Testis (tissue), 2 donors: ENCODE data around the gene RND3.

ENCODE experiments used
- CTCF ChIP-seq, 3 experiments: fragments of 450-650 bp in 2 of 3; fragments of 200-600 bp in 1 of 3; sonication (generic) in 1 of 3; IDR thresholded peaks; one replicate each; pipeline ENCODE4 v1.5.1; 2016 to 2019; ENCODE audit warnings: antibody characterized with exemption in 3 of 3, mild to moderate bottlenecking in 2 of 3, moderate library complexity in 1 of 3
- POLR2A ChIP-seq: fragments of 450-650 bp; IDR thresholded peaks from one replicate; pipeline ENCODE4 v1.6.1; 2017; ENCODE audit warnings: antibody characterized with exemption, mild to moderate bottlenecking, moderate library complexity

- TF ChIP-seq CTCF (IDR thresholded peaks at IDR 0.05): no peak
- TF ChIP-seq POLR2A: no peak
Measured at GRCh38 chr2:150473767-150474166, 13.7 kb downstream of the RND3 start.
